HG02973 (cell line): ENCODE measurements around the gene LBH.

Source experiments
- ATAC-seq: cut with Tn5 transposase; IDR thresholded peaks from one replicate; pipeline ENCODE4 v1.9.1; 2021; ENCODE audit warnings: moderate library complexity; ENCODE audit not compliant: unreplicated experiment

The LBH gene

DNA sequence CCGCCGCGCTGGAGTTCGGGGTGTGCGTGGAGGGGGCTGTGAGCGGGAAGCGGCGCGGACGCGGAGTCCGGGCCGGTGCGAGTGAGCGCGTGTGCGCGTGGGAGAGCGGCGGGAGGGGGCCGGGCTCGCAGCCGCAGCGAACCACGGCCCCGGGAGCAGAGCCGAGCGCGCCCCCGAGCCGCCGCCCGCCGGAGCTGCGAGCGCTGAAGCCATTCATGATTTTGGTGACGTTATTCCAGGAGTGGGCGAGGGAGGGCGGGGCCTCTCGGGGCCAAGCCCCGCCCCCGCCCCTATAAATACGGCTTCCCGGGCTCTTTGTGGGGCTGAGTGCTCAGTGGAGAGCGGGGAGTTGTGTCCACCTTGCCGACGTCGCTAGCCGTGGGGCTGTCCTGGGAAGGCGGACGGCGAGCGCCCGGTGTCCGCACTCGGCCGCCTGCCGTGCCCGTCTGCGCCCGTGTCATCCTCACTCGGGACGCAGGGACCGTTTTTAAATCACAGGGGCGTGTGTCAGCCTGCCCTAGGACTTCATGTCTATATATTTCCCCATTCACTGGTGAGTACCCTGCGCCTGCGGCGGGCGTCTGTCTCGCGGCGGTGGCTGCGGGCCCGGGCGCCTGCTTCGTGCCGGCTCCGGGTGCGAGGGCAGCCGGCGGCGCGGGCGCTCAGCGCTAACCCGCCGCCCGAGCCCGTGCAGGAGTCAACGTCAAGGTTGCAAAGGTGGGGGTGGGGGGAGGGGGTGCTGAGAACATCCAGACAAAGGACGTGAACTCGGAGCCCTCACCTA lies at the start of gene LBH:
Gene LBH (plus strand): TSS at position 323 of the 784 bp plus-strand sequence. CDS start 205 bp downstream, at position 528.
- peak; percentile 40 for ATAC-seq

DNA sequence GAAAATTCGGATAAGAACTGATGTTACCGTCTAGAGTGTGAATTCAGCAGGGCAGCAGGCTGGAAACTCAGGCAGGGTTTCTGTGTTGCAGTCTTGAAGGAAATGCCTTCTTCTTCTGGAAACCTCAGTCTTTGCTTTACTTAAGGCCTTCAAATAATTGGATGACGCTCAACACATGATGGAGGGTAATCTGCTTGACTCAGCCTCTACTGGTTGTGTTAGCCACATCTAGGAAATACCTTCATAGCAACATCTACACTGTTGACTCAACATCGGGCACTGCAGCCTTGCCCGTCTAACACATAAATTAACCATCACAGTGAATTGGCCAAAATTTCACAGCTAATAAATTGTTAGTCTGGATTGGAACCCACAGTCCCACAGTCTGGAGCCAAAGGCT lies 47.3 kb upstream of the LBH start:
- no peak for ATAC-seq

DNA sequence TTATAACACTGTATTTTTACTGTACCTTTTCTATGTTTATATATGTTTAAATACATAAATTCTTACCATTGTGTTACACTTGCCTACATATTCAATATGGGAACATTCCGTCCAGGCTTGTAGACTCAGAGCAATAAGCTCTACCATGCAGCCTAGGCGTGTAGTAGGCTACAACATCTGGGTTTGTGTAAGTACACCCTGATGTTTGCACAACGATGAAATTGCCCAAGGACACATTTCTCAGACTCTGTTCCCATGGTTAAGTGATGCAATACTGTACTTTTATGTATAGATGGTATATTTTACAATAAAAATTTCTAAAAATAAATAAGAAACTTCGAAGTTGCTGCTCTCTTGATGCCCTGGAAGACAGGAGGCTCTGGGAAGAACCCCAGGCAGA lies 46.2 kb upstream of the LBH start:
- no peak for ATAC-seq

DNA sequence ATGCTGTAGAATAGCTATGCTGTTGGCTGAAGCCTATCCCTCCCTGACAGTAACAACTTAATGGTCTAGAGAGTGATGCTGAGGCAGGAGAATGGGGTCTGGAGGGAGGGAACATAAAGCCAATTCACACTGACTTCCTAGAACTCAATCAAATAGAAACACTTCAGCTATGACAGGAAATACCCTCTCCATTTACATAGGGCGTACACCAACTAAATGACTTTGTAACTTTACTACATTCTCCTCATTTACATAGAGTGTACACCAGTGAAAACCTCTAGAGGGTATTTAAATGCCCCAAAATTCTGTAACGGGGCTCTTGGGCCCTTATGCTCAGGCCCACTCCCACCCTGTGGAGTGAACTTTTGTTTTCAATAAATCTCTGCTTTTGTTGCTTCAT lies 43.0 kb upstream of the LBH start:
- ATAC-seq = no peak

DNA sequence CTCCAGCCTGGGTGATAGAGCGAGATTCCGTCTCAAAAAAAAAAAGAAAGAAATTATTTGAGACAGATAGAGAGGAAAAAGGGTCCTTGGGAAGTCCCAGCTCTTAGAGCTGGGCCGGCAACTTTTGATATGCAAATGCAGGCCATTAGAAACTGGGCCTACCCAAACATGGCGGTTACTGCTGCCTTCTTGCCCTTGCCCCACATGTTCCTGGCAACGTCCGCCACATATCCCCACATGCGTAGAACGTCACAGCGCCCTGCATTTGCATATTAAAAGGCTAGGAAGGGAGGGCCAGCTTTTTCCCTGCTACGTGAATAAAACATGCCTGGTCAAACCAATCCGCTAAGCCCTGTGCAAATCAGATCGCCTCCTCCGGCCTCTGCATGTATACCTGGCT lies 40.7 kb upstream of the LBH start:
- no peak for ATAC-seq

DNA sequence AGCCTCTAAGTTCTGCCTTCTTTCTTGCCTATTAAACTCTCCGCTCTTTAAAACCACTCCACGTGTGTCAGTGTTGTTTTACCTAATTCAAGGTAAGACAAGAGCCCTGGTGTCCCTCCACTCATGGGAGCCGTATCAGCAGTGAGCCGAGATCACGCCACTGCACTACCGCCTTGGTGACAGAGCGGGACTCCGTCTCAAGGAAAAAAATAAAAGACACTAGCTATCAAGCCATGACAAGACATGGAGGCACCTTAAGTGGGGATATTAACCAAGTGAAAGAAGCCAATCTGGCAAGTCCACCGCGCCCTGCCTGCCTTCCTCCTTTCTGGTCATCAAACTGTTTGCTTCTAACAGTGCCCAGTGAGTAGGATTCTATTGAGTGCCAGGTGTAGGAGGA lies 40.2 kb upstream of the LBH start:
- no peak for ATAC-seq

DNA sequence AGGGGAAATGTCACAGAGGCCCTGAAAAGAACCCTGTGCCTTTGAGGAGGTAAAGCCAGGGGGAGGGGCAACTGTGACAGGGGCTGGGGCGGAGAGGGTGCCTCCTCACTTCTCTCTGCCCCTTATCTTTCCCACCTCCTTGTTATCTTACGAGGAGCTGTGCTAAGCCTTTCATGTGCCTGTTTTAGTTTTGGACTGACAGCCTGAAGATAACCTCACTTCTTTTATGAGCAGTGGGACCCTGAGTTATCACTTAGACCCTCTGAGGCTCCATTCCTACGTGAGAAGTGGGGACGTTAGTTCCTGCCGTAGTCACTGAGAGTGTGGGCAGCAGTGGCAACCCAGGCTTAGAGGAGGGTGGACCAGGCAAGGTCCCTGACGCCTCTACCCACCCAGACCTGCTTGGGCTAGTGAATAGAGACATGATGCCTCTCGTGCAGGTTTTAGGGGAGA lies 39.5 kb upstream of the LBH start:
- ATAC-seq = no peak

DNA sequence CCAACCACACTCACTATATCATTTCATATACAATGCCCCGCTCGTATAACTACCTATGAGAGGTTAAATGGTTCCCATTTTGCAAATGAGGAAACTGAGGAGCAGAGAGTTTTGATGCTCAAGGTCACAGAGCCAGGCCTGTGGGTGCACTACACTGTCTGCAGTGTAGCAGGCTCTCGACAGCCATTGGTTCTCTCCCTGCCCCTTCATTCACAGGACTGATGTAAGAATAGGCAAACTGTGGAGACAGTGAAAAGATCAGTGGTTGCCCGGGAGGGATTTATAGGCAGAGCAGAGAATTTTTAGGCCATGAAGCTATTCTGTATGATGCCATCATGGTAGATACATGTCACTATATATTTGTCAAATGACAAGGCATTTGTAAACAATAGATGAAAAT lies 39.0 kb upstream of the LBH start:
- no peak for ATAC-seq

DNA sequence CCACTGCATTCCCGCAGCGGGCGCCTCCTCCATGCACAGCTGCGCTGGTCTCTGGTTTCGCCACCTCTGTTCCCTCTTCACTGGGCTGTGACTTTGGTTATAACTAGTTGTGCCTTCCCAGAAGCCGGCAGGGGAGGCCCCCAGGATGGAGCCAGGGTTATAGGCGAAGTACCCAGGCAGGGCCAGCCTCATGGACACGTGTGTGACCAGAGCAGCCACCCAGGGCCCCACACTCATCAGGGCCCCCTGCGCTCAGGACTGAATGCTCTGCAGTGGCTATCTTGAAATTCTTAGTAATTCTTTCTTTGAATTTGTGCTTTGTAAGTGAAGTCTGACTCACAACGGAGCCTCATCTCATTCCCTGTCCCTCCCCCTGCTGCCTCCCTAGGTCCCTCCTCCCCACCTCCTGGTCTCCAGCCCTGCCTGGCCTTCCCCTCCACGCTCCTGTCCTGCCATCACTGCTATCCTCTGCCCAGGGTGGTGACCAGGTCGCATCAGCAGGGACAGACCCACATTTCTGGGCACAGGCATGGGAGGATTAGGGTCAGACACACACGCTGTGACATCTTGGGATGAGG lies 38.1 kb upstream of the LBH start:
- no peak for ATAC-seq

DNA sequence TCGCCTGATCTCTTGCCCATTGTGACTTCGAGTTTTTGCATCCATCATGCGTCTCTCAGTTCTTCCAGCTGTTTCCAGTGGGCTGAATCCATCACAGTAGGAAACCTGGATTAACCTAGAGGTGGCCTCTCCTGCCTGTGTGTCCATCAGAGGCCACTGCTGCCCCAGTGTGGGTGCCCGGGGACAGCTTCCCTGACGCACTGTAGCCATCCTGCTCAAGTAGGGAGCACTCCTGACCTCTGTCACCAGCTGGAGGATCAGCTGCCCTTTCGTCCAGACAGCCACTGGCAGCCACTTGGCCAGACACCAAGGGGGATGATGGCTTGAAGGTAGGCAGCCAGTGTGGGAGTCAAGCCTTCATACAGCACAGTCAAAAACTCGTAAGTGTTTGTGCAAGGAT lies 36.9 kb upstream of the LBH start:
- ATAC-seq = no peak

DNA sequence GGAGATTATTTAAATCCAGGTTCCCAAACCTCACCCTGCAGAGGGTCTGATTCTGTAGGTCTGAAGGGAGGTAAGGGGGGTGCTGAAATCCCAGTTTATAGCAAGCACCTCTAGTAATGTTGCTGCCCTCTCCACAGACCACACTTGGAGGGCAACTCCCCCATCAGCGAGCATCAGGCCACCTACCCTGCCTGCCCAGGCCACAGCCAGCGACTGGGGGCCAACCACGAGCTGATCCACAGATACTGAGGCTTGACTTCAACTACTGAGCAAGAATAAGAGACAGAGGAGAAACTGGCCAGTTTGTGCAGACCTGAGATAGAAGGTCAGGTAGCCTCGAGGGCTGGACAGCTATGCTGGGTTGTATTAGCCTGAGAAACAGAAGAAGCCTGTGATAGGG lies 36.3 kb upstream of the LBH start:
- no peak for ATAC-seq

DNA sequence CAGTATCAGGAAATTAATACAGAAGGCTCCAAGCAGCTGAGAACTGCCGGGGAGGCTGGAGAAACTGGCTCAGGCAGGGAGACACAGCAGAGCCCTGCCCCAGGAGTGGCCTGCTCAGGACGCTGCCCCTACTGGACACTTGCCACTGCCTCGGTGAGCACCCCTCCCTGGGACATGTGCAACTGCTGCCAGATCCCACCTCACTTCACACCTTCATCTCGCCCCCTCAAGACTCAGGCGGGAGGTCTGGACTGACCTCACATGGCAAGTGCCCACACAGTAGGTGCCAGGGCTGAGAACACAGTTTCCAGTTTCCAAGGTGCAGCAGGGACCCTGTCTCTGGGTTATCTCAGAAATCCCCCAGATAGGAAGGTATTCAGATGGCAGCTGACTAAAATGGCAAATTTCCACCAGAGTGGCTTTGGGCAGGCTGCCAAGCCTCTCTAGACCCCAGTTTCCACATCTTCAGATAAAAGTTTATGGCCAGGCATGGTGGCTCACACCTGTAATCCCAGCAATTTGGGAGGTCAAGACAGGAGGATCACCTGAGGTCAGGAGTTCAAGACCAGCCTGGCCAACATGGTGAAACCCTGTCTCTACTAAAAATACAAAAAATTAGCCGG lies 33.7 kb upstream of the LBH start:
- no peak for ATAC-seq

DNA sequence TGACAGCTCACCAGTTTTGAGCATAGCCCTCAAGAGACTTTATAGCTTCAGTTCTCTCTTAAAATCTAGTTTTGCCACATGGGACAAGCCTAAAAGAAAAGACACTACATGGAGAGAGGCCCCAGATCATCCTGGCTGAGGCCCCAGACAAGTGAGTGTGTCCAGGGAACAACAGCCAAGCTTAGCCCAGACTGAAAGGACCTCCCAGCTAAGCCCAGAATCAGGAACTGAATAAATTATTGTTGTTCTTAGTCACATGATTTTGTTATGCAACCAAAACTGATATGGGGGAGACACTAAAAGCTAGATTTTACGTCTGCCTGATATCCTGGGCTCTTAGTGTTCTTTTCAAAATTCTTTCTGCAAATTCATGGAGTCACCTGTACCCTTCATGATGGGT lies 29.3 kb upstream of the LBH start:
- ATAC-seq = no peak

DNA sequence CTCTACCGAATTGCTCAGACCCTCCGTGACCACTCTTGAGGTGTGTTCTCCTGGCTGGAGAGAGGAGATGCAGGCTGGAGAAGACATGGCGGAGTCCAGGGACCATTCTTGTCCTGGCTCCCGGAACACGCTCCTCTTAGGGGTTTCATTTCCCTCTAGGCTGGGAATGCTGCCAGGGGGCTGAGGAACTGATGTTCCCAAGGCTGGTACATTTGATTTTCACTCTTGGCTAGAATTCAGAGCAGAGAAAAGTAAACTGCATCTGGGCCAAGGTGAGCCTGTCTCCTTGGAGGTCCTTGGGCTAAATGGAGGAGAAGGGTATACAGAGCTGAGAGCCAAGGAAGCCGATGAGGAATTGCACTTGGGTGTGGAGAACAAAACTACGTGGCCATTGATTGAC lies 28.2 kb upstream of the LBH start:
- no peak for ATAC-seq

DNA sequence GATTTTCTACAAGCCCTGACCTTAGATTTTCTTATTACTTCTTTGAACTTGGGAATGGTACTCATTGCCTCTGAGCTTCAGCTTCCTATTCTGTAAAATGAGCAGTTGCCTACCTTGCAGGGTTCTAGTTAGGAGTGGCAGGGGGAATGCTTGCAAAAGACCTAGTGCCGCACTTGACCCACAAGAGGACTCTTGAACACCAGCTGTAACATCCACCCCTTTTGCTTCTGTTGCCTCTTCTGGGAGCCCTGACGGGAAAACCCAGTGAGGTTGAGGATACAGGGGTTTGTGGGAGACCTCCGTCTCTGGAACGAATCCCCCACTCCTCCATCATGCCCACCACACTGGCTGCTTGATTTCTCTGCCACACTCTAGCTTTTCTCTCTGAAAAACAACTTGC lies 27.1 kb upstream of the LBH start:
- no peak for ATAC-seq

DNA sequence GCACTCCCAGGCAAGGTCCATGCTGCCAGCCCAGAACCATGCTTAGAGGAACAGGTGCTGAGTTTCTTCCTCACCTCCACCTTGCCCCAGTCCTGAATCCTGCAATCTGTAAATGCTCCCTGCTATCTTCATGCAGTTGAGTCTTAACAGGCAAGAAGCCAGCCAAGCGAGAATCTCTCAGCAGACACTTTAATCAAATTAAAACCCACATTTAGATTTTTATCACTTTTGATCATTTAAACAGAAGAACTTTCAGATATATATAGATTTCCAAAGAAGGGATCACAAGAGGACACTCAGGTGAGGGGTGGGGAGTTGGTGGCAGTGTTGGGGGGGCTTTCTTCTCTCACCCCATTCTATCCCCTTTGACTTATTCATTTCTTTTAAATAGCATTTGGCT lies 25.9 kb upstream of the LBH start:
- no peak for ATAC-seq

DNA sequence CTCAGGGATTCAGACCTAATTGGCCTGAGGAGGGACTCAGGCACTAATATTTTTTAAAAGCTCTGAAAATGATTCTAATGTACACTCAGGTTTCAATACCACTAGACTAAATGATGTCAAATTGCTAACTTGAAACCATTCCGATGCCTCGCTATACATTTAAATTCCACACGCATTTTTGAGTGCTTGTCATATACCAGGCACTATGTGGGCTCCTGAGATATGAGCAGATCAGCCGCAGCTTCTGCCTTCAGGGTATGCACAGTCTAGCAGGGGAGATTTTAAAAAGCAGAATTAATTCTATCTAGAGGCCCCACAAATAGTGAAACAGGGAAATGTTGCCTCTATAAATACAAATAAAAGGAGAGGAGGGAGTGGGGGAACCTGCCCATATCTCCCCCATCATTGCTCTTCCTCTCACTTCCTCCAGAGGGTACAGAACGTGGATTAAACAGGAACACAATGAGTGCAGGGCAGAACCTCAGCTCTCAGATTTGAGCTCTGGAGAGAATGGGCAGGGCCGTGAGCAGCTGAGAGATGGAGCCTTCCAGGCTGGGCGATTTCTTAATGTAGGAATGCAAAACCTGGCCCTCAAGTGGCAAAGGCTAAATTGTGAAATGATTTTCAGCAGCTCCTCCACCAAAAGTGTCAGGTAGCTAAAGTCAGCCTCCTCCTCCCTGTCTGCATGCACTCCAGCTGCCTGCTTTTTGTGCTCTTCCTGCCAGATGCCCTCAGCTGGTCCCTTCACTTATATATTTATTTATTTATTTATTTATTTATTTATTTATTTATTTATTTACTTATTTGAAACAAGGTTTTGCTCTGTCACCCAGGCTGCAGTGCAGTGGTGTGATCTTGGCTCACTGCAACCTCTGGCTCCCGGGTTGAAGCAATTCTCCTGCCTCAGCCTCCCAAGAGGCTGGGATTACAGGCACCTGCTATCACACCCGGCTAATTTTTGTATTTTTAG lies 24.6 kb upstream of the LBH start:
- no peak for ATAC-seq

DNA sequence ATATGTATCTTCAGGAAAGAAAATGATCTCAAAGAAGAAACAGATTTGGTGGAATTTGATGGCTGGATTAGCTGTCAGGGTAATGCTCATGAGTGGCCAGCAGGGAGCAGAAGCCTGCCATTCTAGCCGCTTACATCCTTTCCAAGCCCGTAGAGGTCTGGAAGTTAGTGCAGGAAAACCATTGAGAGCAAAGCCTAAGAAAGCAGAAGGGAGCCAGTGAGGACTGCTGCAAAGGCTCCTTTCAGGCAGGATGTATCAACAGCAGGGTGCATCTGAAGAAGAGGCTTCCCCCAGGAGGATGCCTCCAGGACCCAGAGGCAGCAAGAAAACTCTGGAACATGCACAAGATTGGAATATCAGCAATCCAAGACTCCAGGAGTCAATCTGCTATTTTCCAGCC lies 22.9 kb upstream of the LBH start:
- no peak for ATAC-seq

DNA sequence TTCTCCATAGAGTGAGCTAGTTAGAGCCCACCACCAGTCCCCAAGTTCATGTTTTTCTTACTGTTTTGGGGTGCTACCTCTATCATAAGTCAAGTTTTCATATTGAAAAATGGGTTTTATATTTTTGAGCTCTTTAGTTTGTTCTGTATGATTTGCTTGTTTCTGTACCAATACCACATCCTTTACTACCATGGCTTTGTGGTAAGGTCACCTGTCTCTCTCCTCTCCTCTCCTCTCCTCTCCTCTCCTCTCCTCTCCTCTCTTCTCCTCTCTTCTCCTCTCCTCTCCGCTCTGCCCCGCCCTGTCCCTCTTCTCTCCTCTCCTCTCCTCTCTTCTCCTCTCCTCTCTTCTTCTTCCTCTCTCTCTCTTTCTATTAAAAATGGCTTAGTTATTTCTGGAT lies 22.1 kb upstream of the LBH start:
- no peak for ATAC-seq

DNA sequence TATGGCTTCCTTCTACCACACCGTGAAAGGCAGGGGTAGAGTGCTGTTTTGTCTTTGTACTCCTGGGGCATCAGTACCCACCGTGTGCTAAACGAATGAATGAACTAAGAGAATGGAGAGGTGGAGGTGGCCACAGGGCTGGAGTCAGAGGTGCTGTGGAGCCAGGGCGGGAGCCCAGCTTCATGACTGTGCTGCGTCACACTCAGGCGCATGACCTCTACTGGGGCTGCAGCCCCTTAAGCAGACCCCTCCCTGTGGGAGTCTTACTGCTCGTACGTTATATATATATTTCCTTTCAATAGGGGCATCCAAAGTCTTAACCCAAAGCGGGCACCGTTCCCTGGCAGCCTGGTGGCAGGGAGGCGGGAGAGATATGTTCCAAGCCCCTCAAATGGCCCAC lies 18.0 kb upstream of the LBH start:
- no peak for ATAC-seq

DNA sequence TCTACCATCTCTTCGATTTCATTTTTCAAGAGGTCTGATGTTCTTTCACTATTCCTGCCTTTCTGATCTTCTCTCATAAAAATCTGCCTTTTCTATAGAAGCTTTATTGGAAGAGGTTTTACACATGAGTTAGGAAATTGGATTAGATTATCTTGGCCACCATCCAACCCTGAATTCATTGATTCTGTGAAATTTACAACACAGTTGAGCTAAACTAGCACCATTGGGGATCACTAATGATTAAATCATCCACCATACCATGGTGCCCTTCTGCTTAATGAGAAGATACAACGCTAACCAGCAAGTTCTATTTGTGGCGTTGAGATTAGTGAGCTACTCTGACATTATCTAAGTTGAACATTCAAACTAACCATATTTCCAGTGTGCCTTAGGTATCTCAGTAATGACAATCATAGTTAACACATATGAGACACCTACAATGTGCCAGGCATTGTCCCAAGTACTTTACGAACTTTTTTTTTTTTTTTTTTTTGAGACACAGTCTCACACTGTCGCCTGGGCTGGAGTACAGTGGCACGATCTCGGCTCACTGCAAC lies 17.3 kb upstream of the LBH start:
- no peak for ATAC-seq
